CD4-positive, alpha-beta T cell treated with Interleukin-15 for 1 hour (primary cell): ENCODE measurements around the gene ENPP3.
"Not testable (repeated sequence)": the region's sequence is repeated elsewhere in the genome, so short reads cannot be mapped to it uniquely, and the experiment has no call there.

Experiments used
- DNase-seq: peaks from one replicate; pipeline ENCODE4 v3.0.0-alpha.2; 2020

Gene ENPP3

DNA sequence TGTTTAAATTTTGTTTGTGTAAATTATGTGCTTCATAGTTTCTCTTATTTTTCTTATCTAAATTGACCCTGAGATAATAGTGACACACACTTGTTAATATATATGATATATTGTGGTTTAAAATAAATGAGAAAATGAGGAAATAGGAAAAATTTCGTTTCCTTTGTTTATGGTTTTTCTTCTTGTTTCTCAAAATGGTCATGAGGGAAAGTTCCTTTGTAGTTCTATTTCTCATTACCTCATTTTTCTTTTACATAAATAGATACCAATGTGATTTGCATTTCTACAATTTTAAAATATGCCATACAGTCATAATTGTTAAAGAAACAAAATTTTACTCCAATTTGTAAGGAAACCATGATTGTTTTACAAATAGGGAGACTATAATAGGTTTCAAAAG, 54.9 kb downstream of the ENPP3 start:
- no peak for DNase-seq

DNA sequence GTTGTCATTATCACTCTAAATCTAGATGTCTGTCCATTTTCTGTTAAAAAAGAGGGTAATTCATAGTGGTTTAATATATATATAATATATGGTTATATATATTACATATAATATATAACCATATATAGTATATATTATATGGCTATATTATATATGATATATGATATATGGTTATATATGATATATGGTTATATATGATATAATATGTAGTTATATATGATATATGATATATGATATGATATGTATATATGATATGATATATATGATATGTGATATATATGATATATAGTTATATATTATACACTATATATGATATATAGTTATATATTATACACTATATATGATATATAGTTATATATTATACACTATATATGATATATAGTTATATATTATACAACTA, 55.5 kb downstream of the ENPP3 start:
- no peak for DNase-seq

DNA sequence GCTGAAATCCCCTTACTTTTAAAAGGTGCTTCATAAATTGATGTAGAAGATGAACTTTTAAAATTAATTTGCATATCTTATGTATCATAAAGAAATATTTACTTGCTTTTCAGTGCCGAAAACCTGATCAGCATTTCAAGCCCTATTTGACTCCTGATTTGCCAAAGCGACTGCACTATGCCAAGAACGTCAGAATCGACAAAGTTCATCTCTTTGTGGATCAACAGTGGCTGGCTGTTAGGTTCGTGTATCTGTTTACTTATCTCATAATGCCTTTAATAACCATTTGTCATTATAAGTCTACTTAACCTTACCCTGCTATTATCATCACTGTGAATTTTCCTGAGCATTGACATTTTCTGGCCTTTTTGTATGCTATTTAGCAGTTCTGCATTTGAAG, 56.3 kb downstream of the ENPP3 start:
- DNase-seq, result no peak

DNA sequence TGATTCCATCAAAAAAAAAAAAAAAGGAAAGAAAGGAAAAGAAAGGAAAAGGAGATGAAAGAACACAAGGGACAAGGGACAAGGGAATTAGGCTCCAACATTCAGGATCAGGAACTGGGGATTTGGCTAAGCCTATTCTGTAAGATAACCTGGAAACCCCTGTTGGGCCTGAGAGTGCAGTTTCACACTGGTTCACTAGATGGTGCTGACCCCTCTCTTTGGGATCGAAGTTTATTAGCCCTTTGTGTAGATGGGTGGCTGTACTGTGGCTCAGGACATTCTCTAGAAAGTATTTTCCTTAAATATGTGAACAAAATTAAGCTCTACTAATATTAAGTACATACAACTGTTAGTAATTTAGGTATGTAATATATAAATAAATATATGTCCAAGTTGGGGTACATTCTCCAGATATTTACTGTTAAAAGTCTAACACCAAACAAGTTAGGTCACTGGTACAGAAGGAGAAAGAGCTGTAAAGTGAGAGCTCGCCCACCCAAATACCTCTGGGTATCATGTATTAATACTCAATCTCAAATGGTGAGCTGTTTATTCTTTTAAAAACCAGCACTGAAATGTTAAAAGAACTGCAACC, 57.8 kb downstream of the ENPP3 start:
- DNase-seq, result peak; percentile 18

DNA sequence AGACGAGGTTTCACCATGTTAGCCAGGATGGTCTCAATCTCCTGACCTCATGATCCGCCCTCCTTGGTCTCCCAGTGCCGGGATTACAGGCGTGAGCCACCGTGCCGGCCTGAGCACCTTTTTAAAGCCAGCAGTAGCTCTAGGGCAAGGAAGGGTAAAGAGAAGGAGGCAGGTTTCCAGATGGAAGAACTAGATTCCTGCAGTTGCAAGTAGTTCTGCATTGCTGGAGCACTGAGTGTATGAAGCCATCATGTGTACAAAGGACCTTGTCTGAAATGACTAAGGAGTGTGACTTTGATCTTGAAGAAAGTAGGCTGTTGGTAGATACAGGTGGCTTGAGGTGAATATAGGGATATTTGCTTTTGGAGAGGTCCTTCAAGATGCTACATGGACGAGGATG, 59.9 kb downstream of the ENPP3 start:
- no peak for DNase-seq

DNA sequence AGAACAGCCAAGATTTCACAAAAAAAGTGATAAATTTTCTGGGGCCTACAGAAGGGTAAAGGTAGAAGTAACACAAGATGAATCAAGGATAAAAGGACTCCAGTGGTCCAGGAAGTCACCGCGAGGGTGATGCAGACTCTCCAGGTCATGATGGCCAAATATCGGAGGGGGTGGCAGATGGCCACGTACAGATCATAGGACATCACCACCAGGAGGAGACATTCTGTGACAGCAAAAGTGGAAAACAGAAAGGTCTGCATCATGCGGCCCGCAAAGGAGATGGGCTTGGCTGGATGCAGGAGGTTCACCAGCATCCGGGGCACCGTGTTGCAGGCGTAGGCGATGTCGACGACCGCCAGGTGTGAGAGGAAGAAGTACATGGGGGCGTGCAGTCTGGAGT, 63.7 kb downstream of the ENPP3 start:
- DNase-seq, result not testable (repeated sequence)

DNA sequence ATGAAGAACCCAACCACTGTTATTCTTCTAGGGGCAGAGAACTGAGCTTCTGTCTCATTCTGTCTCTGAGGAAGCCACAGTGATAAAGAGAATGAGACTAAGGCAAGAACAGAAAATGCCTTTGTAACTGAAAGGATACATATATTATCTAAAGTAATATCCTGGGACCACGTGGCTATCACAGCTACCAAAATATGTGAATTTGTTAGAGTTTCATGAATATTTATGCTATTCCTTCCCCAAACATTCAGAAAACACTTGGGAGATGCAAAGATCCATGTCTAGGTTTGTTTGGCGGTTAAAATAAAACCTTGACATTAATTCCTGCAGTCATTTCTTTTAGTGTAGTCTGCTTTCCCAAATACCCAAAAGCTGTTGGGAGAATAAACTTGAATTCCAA, 66.8 kb downstream of the ENPP3 start:
- not testable (repeated sequence) for DNase-seq

DNA sequence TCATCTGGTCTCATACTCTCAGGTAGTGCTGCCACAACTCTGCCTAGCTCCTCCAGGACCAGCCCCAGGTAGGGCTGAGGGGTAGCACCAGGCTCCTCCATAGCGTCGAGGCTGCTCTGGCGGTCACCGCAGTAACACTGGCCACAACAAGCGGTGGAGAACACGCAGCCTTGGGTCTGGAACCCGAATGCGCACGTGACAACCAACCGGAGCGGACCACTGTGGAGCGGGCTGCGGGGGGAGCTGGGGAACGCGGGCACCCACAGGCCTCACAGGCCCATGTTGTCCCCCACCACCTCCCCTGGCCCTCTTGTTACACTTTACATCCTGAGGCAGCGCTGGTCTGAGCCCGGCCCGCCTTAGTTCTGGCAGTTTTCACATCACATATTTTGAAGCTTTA, 73.8 kb downstream of the ENPP3 start, which contains the start of gene CTAGE9:
Gene CTAGE9 (minus strand): TSS at position 101 of the 400 bp plus-strand sequence. CDS start 0 bp downstream, at position 101.
- not testable (repeated sequence) for DNase-seq

DNA sequence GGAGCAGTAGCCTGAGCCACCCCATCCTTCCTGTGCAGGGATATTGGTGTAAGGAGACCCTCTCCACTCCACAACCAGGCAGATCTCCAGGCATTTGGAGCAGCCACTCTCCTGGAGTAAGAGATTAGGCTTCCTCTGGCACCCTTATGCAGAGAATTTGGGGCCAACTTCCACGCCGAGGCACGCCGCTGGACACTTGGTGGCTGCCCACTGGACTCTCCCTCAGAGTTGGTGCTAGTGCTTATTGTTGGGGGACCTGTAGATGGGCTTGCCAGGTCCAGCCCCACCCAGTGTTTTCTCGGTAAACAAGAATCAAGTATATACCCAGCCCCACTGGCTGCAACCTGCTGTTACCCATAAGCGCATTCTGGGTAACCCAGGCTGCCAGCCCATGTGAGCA, 78.5 kb downstream of the ENPP3 start:
- DNase-seq, result not testable (repeated sequence)

DNA sequence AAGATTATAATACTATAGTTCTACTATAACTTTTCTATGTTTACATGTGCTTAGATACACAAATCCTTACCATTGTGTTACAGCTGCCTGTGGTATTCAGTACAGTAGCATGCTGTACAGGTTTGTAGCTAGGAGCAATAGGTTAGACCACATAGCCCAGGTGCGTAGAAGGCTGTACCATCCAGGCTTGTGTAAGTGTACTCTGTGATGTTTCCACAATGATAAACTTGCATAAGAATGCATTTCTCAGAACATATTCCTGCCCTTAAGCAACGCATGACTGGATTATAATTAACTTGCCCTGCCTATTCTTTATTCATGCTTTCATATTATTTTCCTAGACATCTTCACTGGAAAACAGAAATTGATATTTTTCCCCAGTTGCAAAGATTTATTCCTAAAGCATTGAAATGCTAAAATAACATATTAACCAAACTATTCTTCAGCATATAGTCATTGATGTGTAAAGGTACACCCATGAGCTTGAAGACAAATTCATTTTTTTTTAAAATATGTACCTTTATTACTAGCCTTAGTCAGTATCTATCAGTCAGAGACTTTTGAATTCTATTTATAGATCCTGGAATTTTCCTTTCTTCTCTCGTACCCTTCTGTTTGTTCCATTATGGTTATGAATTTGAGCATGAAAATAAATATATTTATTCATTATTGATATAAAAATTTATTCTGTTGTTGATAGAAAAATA, 80.9 kb downstream of the ENPP3 start:
- DNase-seq, result no peak

DNA sequence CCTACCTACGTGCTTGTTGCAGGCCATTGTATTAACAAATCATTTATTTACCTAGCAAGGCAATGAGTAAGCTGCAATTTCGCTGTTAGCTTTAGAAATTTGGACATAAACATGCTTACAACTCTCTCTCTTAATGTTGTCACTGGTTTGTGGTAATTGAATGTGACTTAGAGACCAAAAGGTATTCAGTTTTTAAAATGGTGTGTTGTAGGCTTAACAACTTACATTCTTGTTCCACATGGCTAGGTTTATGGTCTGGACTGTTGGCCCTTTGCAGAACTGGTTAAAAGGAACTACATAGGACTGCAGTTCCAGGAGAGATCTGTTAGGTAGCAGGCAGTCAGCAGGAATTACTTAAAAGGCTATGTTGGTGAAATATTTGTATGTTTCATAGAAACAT, 84.1 kb downstream of the ENPP3 start:
- no peak for DNase-seq

DNA sequence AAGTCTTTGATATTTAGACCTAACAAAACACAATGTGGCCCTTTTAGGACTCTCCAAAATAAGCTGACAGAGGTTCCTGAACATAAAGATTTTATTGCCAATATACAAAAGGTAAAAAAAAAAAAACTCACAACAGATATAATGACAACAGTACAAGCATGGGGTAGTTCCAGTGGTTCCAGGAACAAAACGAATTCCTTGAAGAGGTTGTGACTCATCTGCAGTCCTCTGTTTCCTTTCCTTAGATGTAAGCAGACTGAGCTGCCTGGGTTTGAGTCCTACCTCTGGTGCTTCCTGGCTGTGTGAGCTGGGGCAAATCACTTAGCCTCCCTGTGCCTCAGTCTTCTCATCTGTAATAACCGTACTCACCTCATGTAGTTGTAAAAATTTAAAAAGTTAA, 87.0 kb downstream of the ENPP3 start:
- no peak for DNase-seq

DNA sequence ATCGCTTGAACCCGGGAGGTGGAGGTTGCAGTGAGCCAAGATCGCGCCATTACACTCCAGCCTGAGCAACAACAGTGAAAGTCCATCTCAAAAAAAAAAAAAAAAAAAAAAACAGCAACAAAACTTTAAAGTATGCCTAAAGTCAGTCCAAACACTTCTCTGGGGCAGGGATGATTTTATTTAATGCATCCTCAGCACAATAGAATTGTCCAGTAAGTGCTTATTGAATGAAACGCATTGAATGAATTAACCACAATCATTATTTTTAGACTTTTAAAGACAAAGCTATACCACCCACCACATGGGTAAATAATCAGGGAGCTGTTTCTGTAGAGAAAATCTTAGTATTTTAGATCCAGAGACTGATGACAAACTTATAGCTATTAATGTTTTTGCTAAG, 90.4 kb downstream of the ENPP3 start:
- no peak for DNase-seq

DNA sequence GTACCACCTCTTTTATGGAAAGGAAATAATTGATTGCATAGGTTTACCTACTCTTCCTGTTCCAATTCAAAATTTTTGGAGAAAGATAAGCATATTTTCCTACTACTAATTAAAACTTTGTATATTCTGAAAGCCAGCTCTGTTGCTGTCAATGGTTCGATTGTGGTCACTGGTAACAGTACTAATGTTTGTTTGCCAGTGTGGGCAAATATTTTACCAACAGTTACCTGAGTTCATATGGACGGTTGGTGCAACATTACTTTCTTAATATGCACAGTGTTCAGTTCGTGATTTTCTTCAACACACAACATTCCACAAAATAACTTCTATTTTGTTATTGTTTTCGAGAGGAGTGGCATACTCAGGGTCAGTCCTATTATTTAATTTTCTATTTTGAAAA, 90.8 kb downstream of the ENPP3 start:
- no peak for DNase-seq

DNA sequence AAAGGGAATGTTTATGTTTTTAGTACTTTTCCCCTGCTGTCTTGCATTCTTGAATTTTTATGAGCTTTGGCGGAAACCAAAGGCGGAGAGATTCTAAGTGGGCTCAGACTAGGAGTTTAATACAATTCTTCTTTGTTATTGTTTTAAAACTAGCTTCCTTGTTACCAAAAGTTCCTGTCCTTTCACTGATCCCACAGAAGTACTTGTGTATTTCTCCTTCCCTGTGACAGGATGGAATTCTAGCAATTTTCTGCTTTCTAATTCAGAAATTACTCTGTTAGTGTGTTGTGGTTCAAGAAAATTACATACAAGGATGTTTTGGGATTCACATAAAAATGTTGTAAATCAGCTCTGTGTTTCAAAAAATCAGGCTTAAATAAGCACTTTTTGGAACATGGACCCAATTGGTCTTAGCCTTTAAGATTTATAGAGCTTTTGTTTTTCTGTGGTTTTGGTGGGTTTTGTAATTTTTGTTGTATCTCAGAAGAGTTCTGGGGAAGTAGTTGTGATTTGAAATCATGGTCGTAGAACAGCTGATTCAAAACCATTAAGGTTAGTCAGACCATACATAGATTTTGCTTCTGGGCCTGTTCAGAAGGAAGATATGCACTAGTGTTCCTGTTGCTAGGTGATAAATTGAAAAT, 91.3 kb downstream of the ENPP3 start:
- no peak for DNase-seq

DNA sequence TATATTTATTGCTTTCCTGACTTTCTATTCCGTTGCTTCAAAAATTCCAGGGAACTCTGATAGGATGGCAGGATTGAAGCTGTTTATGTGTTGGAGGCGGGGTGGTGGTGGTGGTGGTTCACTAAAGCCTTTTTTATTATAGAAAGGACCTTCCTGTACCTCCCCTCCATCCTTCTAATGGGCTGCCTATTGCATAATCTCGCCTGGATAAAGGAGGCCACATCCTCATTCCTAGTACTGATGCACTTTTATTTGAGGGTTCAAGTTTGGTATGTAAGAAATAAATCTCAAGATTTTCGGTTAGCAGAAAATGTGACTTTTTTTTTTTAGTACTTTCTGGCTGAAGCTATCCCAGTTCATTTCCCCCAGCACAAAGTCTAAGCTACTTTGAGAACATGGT, 92.4 kb downstream of the ENPP3 start:
- DNase-seq, result no peak

DNA sequence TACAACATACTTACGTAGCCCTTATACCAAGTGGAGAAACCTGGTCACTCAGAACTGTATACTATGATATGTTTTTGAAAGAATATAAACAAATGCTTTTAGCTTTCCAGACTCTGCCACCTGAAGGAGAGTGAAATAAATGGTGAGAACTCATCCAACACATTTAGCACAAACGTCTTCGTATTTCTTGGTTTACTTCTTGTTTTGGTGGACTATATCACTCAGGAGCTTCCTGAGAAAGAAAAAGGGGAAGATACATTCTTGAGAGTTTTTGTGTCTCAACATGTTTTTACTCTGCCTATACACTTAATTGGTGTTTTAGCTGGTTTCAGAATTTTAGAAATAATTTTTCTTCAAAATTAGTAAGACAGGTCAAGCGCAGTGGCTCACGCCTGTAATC, 93.2 kb downstream of the ENPP3 start:
- DNase-seq, result no peak

DNA sequence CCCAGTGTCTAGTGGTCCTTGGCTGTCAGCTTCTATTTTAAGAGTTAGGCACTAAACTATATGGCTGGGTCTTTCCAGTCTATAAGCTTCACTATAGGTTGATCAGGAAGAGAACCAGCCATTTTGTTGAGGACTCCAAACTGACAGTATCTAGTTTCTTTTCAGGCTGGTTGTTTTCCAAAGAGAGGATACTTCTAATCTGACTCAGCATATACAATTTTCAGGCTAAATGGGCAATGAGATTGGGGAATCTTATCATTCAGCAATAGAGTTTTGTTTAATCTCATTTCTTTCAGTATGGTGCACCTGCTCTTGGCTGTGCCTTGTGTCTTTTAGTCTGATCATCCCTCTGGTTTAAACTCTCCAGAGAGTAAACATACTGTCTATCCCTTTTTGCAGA, 94.1 kb downstream of the ENPP3 start:
- no peak for DNase-seq

DNA sequence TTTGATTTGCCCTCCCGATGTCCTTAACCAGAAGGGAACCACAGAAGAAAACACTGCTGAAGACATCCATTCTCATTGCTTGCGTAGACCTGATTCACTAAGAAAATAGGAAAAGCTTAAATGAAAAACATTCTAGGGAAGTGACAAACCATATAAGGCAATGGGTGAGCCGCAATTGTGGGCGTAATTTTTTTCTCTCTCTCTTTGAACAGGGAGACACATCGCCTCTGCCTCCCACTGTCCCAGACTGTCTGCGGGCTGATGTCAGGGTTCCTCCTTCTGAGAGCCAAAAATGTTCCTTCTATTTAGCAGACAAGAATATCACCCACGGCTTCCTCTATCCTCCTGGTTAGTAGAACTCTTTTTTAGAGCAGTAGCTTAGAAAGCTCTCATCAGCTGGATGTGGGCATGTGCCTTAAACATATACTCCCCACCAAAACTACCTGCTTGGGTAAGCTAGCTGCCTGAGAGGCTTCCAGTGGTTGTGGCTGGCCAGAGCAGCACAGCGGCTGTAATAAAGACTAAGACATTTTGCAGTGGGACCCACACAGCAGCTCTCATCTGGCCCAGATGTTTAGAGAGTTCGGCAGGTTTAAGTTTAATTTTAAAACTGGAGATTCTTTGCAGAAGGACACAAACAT, 96.4 kb downstream of the ENPP3 start:
- DNase-seq, result no peak

DNA sequence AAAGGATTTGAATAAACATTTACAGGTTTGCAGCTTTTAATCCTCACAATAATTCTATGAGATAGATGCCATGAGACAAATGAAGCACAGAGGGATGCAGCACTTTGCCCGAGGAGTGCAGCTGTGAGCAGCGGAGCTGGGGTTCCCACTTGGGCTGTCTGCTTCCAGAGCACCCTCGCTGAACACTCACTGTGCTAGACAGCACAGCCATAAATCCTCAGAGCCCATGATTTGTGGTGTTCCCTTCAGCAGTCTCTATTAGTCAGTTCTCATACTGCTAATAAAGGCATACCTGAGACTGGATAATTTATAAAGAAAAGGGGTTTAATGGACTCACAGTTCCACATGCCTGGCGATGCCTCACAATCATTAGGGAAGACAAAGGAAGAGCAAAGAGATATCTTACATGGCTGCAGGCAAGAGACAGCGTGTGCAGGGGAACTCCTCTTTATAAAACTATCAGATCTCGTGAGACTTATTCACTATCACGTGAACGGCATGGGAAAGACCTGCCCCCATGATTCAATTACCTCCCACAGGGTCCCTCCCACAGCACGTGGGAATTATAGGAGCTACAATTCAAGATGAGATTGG, 99.0 kb downstream of the ENPP3 start:
- no peak for DNase-seq

DNA sequence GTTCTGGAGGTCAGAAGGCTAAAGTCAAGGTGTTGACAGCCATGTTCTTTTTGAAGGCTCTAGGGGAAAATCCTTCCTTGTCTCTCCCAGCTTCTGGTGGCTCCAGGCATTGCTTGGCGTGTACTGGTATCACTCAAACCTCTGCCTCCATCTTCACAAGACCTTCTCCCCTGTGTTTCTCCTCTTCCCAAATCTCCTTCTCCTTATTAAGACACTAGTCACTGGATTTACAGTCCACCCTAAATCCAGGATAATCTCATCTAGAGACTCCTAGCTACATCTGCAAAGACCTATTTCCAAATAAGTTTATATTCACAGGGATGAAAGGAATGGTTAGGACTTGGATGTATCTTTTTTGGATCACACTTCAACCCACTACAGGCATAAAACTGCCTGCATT, 99.7 kb downstream of the ENPP3 start:
- no peak for DNase-seq

DNA sequence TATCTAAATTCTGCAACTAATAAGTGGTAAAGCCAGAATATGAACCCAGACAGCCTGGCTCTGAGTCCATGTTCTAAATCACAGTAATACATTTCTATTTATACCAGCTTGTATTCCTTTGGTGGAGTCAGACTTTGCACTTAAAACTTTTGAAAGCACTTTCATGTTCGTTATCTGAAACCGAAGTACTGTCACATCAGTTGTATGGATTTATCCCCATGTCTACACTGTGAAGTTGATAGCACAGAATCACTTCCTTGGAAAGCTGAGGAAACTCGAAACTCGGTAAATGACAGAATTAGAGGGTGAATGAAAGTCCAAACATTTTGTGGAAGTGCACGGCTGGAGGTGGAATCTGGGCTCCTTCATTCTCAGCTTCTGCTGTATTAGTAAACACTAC, 102.0 kb downstream of the ENPP3 start:
- DNase-seq, result no peak

DNA sequence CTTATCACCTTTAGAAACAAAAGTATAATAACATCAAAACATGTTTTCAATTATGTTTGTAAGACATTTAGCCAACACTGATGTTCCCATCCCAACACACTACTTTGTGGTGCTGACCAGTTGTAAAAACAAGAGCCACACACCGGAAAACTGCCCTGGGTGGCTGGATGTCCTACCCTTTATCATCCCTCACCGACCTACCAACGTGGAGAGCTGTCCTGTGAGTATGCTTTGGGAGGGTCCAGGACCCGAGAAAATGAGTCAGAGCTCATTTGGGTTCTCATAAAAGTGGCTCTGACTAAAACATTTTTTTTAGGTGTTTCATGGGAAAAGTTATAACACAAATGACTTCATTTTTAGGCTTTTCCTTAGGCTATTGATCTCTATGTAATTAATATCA, 103.1 kb downstream of the ENPP3 start:
- no peak for DNase-seq
